Sigmoid colon (tissue), 7 donors: ENCODE measurements around the gene ZNF544. TPM values are rescaled to one million over a fixed set of nuclear protein-coding genes. Genes with fewer than 3 reads are reported as not detected.

Experiments
- DNase-seq: peaks from one replicate; pipeline ENCODE4 v3.0.0-alpha.2; 2019
- H3K27ac ChIP-seq, 4 donors: fragments of 200-600 bp; sonication (generic); one replicate each; pipeline ENCODE4 v1.5.1; 2016 to 2019; ENCODE audit warnings: mild to moderate bottlenecking in 1 of 4
- H3K27me3 ChIP-seq, 3 donors: fragments of 200-600 bp; sonication (generic); one replicate each; pipeline ENCODE4 v1.5.1; 2019; ENCODE audit warnings: mild to moderate bottlenecking in 1 of 3
- H3K36me3 ChIP-seq, 4 donors: fragments of 200-600 bp; sonication (generic); one replicate each; pipeline ENCODE4 v1.5.1; 2016 to 2019
- H3K4me1 ChIP-seq, 4 donors: fragments of 200-600 bp; sonication (generic); one replicate each; pipeline ENCODE4 v1.5.1; 2017 to 2019
- H3K4me3 ChIP-seq, 4 donors: fragments of 200-600 bp; sonication (generic); one replicate each; pipeline ENCODE4 v1.5.1; 2017 to 2019; ENCODE audit warnings: mild to moderate bottlenecking in 2 of 4, moderate library complexity in 1 of 4
- H3K9me3 ChIP-seq, 4 donors: fragments of 200-600 bp in 3 of 4; sonication (generic) in 3 of 4; one replicate each; pipeline versions ENCODE4 v1.5.1 to v1.6.1; 2013 to 2019
- EP300 ChIP-seq, 4 donors: sonication (generic); formaldehyde crosslinking; IDR thresholded peaks; one replicate each; pipeline ENCODE4 v1.6.1; 2017; ENCODE audit warnings: antibody characterized with exemption in 4 of 4
- POLR2A ChIP-seq, 2 donors: fragments of 450-650 bp; IDR thresholded peaks; one replicate each; pipeline ENCODE4 v1.6.1; 2016; ENCODE audit warnings: antibody characterized with exemption in 2 of 2, mild to moderate bottlenecking in 2 of 2, moderate library complexity in 2 of 2
- POLR2AphosphoS5 ChIP-seq, 4 donors: sonication (generic); formaldehyde crosslinking; IDR thresholded peaks; one replicate each; pipeline ENCODE4 v1.6.1; 2017; ENCODE audit warnings: antibody characterized with exemption in 4 of 4
- WGBS, 2 donors: extraction: QIAGEN DNeasy Blood & Tissue Kit; methylation state at CpG; one replicate each; pipeline ENCODE4 v1.1.7; 2013; 5-methylcytosine and 5-hydroxymethylcytosine counted together
- intact Hi-C: fragments of 100-400 bp; cut with DNase I; formaldehyde crosslinking; loops from one replicate; pipeline ENCODE4 v1.15.1; 2023
- polyA plus RNA-seq, 3 donors: library from polyadenylated mRNA; stranded (reverse); fragments of 200-250 nt; gene quantifications; one replicate each; pipeline ENCODE4 v1.2.3, GENCODE V29; 2013
- total RNA-seq, 4 donors: library from RNA; depleted of rRNA; stranded (reverse); fragments of >200 nt; gene quantifications; one replicate each; pipeline ENCODE4 v1.1.0, GENCODE V29; 2016
- TF ChIP-seq, protein P1 (sequence below), 4 experiments: fragments of 450-650 bp in 3 of 4; fragments of 200-600 bp in 1 of 4; IDR thresholded peaks; one replicate each; pipeline ENCODE4 v1.5.1; 2016 to 2019; ENCODE audit warnings: antibody characterized with exemption in 4 of 4, mild to moderate bottlenecking in 3 of 4, moderate library complexity in 2 of 4
- donor health status: healthy with polysubstance abuse.
- donor health status: Bipolar disorder and iron deficiency.
- donor health status: healthy.

Gene ZNF544
- total and polyA plus RNA-seq, 7 donors, result 16.4 to 45.1 (median 28.6) TPM

GRCh38 chr19:58209577-58209976 is 19.1 kb upstream of the ZNF544 start:
- intact Hi-C loops, result no loop called here
- 97 to 99% methylated on average over 8 of the region's 8 CpGs for WGBS, 2 donors
- no peak overlapping the region for H3K4me3 ChIP-seq

DNA sequence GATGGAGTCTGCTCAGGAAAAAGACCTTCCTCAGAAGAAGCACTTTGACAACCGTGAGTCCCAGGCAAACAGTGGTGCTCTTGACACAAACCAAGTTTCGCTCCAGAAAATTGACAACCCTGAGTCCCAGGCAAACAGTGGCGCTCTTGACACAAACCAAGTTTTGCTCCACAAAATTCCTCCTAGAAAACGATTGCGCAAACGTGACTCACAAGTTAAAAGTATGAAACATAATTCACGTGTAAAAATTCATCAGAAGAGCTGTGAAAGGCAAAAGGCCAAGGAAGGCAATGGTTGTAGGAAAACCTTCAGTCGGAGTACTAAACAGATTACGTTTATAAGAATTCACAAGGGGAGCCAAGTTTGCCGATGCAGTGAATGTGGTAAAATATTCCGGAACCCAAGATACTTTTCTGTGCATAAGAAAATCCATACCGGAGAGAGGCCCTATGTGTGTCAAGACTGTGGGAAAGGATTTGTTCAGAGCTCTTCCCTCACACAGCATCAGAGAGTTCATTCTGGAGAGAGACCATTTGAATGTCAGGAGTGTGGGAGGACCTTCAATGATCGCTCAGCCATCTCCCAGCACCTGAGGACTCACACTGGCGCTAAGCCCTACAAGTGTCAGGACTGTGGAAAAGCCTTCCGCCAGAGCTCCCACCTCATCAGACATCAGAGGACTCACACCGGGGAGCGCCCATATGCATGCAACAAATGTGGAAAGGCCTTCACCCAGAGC is 16.2 kb upstream of the ZNF544 start:
- H3K27ac ChIP-seq, result no peak overlapping the region
- H3K9me3 ChIP-seq, result peaks cover 78 to 99% (median 91%) of the 10 kb centered on the region in 4 donors
- 97 to 98% methylated on average over 17 of the region's 17 CpGs for WGBS, 2 donors
- DNase-seq, result no peak
- no peaks in the 10 kb centered on the region for H3K4me1 ChIP-seq
- H3K27me3 ChIP-seq, result no peaks in the 10 kb centered on the region
- H3K4me3 ChIP-seq, result no peak overlapping the region
- H3K36me3 ChIP-seq, result peaks cover 52 to 64% (median 56%) of the 10 kb centered on the region in 4 donors
- TF ChIP-seq, protein P1, sequence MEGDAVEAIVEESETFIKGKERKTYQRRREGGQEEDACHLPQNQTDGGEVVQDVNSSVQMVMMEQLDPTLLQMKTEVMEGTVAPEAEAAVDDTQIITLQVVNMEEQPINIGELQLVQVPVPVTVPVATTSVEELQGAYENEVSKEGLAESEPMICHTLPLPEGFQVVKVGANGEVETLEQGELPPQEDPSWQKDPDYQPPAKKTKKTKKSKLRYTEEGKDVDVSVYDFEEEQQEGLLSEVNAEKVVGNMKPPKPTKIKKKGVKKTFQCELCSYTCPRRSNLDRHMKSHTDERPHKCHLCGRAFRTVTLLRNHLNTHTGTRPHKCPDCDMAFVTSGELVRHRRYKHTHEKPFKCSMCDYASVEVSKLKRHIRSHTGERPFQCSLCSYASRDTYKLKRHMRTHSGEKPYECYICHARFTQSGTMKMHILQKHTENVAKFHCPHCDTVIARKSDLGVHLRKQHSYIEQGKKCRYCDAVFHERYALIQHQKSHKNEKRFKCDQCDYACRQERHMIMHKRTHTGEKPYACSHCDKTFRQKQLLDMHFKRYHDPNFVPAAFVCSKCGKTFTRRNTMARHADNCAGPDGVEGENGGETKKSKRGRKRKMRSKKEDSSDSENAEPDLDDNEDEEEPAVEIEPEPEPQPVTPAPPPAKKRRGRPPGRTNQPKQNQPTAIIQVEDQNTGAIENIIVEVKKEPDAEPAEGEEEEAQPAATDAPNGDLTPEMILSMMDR (IDR thresholded peaks at IDR 0.05), result no peak
- no peak for TF ChIP-seq EP300 (IDR thresholded peaks at IDR 0.05)
- intact Hi-C loops, result no loop called here

More at GRCh38 chr19:58209577-58209976, 19.1 kb upstream of the ZNF544 start:
- TF ChIP-seq, protein P1 (IDR thresholded peaks at IDR 0.05), result no peak
- TF ChIP-seq POLR2A (IDR thresholded peaks at IDR 0.05) (no peak), POLR2AphosphoS5 (IDR thresholded peaks at IDR 0.05) (no peak), EP300 (IDR thresholded peaks at IDR 0.05) (no peak)
- no peak overlapping the region for H3K27ac ChIP-seq
- H3K36me3 ChIP-seq, result peaks cover 74 to 93% (median 81%) of the 10 kb centered on the region in 4 donors
- peaks cover 90 to 100% (median 95%) of the 10 kb centered on the region in 4 donors for H3K9me3 ChIP-seq
- no peaks in the 10 kb centered on the region for H3K4me1 ChIP-seq
- H3K27me3 ChIP-seq, result no peaks in the 10 kb centered on the region
- DNase-seq, result no peak

DNA sequence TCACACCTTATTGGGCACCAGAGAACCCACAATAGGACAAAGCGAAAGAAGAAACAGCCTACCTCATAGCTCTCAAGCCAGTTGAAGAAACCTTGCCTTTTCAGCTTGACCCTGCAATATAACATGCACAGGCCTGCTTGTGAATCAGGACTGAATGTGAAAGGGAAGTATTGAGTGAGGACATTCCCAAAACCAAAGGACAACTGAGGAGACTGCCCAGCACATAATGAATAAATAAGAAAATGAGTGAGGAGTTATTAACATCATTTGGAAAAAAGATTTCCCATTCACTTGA is 15.7 kb upstream of the ZNF544 start:
- H3K9me3 ChIP-seq, result peaks cover 78 to 99% (median 90%) of the 10 kb centered on the region in 4 donors
- no peak overlapping the region for H3K27ac ChIP-seq
- TF ChIP-seq EP300 (IDR thresholded peaks at IDR 0.05), result no peak
- no peak for TF ChIP-seq POLR2AphosphoS5 (IDR thresholded peaks at IDR 0.05)
- TF ChIP-seq POLR2A (IDR thresholded peaks at IDR 0.05), result no peak
- TF ChIP-seq, protein P1 (IDR thresholded peaks at IDR 0.05), result no peak
- WGBS, 2 donors, result 95 to 96% methylated on average over 1 of the region's 1 CpG
- DNase-seq, result no peak
- H3K4me1 ChIP-seq, result no peaks in the 10 kb centered on the region
- intact Hi-C loops, result no loop called here
- H3K4me3 ChIP-seq, result no peak overlapping the region
- H3K27me3 ChIP-seq, result no peaks in the 10 kb centered on the region
- H3K36me3 ChIP-seq, result peaks cover 47 to 59% (median 51%) of the 10 kb centered on the region in 4 donors

GRCh38 chr19:58217069-58217481 is 11.6 kb upstream of the ZNF544 start:
- no peak overlapping the region for H3K27ac ChIP-seq
- 51 to 77% methylated on average over 34 of the region's 34 CpGs for WGBS, 2 donors
- H3K36me3 ChIP-seq, result peaks cover 10 to 18% (median 11%) of the 10 kb centered on the region in 4 donors
- intact Hi-C loops, result no loop called here
- no peaks in the 10 kb centered on the region for H3K27me3 ChIP-seq
- H3K4me1 ChIP-seq, result no peaks in the 10 kb centered on the region
- DNase-seq, result no peak
- H3K9me3 ChIP-seq, result peaks cover 51 to 74% (median 60%) of the 10 kb centered on the region in 4 donors
- TF ChIP-seq POLR2A (IDR thresholded peaks at IDR 0.05) (no peak), EP300 (IDR thresholded peaks at IDR 0.05) (no peak), POLR2AphosphoS5 (IDR thresholded peaks at IDR 0.05) (no peak)
- TF ChIP-seq, protein P1 (IDR thresholded peaks at IDR 0.05), result no peak
- H3K4me3 ChIP-seq, result no peak overlapping the region
